Adrenal gland (tissue), 5 donors: ENCODE results near the gene HELZ2.

ENCODE experiments used
- POLR2A ChIP-seq, 2 donors: fragments of 450-650 bp; IDR thresholded peaks; one replicate each; pipeline ENCODE4 v1.6.1; 2017; ENCODE audit warnings: antibody characterized with exemption in 2 of 2, mild to moderate bottlenecking in 2 of 2, moderate library complexity in 1 of 2
- TF ChIP-seq, protein P1 (sequence below), 6 experiments: fragments of 450-650 bp in 4 of 6; fragments of 200-600 bp in 2 of 6; sonication (generic) in 1 of 6; IDR thresholded peaks; 1 replicate in 5 of 6; 2 replicates in 1 of 6; pipeline versions ENCODE4 v1.5.1 to v1.8.0; 2016 to 2021; ENCODE audit warnings: antibody characterized with exemption in 6 of 6, mild to moderate bottlenecking in 2 of 6, moderate library complexity in 1 of 6
- donor health status: DM: no; HTN: no; CAD: no.

DNA sequence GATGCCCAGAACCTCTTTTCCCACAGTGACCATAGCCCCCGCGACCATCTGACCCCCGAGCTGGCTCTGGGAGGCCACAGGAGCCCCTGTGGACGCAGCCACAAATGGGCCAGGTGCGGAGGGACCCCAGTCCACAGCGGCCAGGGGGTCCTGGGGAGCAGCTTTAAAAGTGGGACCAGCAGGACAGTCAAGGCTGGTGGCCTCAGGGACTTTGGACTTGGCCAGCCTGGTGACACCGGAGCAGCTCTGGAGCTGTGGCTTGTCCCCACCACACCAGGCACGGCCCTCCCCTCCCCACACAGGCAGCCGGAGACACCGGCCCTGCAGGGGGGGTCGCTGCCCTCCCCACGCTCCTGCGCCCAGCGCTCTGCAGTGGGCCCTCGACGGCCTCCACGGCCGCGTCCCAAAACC is 16.6 kb downstream of the HELZ2 start:
- TF ChIP-seq, protein P1, sequence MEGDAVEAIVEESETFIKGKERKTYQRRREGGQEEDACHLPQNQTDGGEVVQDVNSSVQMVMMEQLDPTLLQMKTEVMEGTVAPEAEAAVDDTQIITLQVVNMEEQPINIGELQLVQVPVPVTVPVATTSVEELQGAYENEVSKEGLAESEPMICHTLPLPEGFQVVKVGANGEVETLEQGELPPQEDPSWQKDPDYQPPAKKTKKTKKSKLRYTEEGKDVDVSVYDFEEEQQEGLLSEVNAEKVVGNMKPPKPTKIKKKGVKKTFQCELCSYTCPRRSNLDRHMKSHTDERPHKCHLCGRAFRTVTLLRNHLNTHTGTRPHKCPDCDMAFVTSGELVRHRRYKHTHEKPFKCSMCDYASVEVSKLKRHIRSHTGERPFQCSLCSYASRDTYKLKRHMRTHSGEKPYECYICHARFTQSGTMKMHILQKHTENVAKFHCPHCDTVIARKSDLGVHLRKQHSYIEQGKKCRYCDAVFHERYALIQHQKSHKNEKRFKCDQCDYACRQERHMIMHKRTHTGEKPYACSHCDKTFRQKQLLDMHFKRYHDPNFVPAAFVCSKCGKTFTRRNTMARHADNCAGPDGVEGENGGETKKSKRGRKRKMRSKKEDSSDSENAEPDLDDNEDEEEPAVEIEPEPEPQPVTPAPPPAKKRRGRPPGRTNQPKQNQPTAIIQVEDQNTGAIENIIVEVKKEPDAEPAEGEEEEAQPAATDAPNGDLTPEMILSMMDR (IDR thresholded peaks at IDR 0.05) = no peak
- no peak for TF ChIP-seq POLR2A (IDR thresholded peaks at IDR 0.05)
